ENCODE measurements around the gene CTTNBP2. TPM values are rescaled to one million over a fixed set of nuclear protein-coding genes. Genes with fewer than 3 reads are reported as not detected.

Gene CTTNBP2
- total and polyA plus RNA-seq, 10 of the 15 experiments (the other 5 are each of a cell fraction or from before 2014, with no cell fraction given), result 0.04 to 0.43 TPM; not detected in 8

- no peak for TF ChIP-seq CEBPZ (IDR thresholded peaks at IDR 0.05; ENCODE audit: low read depth, low read length)
- no peak for TF ChIP-seq ZBTB40 (IDR thresholded peaks at IDR 0.05; ENCODE audit: borderline replicate concordance)
- TF ChIP-seq, protein P1, sequence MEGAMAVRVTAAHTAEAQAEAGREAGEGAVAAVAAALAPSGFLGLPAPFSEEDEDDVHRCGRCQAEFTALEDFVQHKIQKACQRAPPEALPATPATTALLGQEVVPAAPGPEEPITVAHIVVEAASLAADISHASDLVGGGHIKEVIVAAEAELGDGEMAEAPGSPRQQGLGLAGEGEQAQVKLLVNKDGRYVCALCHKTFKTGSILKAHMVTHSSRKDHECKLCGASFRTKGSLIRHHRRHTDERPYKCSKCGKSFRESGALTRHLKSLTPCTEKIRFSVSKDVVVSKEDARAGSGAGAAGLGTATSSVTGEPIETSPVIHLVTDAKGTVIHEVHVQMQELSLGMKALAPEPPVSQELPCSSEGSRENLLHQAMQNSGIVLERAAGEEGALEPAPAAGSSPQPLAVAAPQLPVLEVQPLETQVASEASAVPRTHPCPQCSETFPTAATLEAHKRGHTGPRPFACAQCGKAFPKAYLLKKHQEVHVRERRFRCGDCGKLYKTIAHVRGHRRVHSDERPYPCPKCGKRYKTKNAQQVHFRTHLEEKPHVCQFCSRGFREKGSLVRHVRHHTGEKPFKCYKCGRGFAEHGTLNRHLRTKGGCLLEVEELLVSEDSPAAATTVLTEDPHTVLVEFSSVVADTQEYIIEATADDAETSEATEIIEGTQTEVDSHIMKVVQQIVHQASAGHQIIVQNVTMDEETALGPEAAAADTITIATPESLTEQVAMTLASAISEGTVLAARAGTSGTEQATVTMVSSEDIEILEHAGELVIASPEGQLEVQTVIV (IDR thresholded peaks at IDR 0.05; ENCODE audit: borderline replicate concordance, partially characterized antibody), result no peak
- no peak for TF ChIP-seq SMAD1 (IDR thresholded peaks at IDR 0.05; ENCODE audit: low read depth, partially characterized antibody)
- TF ChIP-seq NR2F1 (conservative IDR thresholded peaks at IDR 0.05), result no peak
- TF ChIP-seq ZNF274 (IDR thresholded peaks at IDR 0.05; ENCODE audit: insufficient read depth, insufficient read length), result no peak
- TF ChIP-seq, protein P2, sequence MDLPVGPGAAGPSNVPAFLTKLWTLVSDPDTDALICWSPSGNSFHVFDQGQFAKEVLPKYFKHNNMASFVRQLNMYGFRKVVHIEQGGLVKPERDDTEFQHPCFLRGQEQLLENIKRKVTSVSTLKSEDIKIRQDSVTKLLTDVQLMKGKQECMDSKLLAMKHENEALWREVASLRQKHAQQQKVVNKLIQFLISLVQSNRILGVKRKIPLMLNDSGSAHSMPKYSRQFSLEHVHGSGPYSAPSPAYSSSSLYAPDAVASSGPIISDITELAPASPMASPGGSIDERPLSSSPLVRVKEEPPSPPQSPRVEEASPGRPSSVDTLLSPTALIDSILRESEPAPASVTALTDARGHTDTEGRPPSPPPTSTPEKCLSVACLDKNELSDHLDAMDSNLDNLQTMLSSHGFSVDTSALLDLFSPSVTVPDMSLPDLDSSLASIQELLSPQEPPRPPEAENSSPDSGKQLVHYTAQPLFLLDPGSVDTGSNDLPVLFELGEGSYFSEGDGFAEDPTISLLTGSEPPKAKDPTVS (IDR thresholded peaks at IDR 0.05; ENCODE audit: low read depth, low read length), result no peak
- no peak for TF ChIP-seq SKIL (IDR thresholded peaks at IDR 0.05; ENCODE audit: low read depth, poor library complexity, severe bottlenecking)
- TF ChIP-seq MTA3 (IDR thresholded peaks at IDR 0.05; ENCODE audit: borderline replicate concordance, low read length), result no peak
These were observed 198.6 kb downstream of the CTTNBP2 start (continued) for GRCh38 chr7:117674617-117675016.
